Effector CD8-positive, alpha-beta T cell (primary cell): ENCODE results near the gene NOS1AP.

Experiments
- DNase-seq: peaks from one replicate; lab custom pipeline; 2025; lab: John Stamatoyannopoulos, UW

Gene NOS1AP

GRCh38 chr1:162251102-162251501 lies 181.6 kb downstream of the NOS1AP start:
- DNase-seq: no peak

- no peak for DNase-seq
These were observed 182.7 kb downstream of the NOS1AP start for GRCh38 chr1:162252214-162252613.

GRCh38 chr1:162253790-162254189 lies 184.3 kb downstream of the NOS1AP start:
- DNase-seq: no peak

DNA sequence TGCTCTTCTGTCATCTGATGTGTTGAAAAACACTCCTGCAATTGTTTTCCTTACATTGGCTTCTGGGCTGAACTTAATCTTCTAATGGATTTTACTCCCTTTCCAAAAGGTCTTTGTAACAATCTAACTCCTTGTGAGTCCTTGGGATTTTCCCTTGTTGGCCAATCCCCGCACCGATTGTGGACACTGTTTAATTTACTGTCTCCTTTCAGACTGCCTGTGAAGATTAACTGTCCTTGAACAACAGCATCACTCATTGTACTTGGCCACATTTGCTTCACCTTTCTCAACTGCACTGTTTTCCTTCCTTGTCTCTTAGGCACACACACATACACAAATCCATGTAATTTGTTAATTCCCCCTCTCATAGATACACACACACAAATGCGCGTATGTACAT lies 186.8 kb downstream of the NOS1AP start:
- no peak for DNase-seq

GRCh38 chr1:162258394-162258793 lies 188.9 kb downstream of the NOS1AP start:
- DNase-seq: no peak

DNA sequence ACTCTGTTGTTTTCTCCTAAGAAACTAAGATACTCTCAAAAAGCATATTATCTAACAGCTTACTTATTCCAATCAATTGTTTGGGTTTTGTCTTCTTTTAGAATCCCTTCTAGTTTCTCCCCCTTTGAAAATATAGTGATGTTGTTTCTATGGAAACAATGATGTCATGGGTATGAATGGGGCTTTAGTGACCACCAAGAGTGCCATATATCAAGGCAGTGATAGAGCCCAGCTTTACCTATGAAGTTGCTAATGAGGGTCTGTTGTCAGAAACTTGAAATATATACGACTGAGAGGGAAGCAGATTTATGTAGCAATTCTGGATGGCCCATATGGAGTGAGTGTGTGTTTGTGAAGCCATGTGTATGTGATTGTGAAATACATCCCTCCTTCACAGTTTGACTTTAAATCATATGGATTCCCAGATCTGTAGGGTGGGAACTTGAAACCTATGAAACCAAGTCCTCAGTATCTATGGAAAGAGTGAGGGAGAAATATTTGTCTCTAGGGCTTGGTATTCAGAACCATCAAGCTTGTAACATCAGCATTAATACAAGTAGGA lies 190.5 kb downstream of the NOS1AP start:
- DNase-seq: no peak

- DNase-seq: no peak
These were observed 194.6 kb downstream of the NOS1AP start for GRCh38 chr1:162264108-162264507.

DNA sequence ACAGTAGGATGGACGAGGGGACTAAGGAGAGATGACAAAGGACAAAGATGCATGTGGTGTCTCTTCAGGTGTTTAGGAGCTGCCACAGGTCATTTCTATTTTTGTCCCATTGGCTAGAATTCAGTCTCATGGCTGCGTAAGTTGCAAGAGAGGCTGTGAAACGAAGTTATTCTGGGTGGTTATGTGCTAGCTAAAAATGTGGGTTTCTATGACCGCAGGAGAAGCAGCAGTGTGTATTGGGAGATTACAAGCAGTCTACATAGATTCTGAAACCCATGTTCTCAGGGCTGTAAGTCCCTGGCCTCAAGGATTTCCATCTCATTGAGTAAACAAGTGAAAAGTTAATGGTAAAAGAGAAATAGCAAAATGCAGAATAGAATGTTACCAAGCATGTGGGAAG lies 196.5 kb downstream of the NOS1AP start:
- no peak for DNase-seq

DNA sequence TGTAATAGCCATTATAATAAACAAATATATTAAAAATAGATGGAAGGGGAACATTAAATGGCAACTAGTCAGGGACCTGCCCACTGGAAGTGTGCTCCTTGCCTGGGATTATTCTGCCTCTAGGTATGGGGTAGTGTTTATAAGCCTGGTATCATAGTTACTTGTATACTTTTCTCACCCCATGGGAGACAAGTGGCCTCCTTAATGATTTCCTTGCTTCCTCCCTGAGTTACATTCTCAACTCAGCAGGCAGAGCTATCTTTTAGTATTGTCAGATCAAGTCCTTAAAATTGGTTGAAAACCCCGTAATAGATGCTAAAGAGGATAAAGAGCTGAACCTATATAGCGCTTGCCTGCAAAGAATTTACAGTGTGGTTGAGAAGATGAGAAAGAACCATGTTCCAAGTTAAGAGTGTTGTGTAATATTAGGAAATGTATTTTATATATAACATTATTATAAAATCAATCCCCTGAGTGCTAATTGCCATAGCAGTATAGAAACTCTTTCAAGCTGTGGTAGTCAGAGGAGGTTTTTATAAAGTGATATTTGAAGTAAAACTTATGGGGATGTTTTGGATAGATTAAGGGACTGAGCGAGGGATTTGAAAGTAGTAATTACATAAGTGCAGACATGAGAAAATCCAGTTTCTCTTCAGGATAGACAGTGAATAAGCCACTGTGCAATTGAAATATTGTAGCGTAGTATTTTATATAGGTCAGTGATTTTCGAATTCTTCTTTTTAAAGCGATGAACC lies 200.7 kb downstream of the NOS1AP start:
- DNase-seq: no peak

GRCh38 chr1:162271972-162272371 lies 202.5 kb downstream of the NOS1AP start:
- DNase-seq: no peak

DNA sequence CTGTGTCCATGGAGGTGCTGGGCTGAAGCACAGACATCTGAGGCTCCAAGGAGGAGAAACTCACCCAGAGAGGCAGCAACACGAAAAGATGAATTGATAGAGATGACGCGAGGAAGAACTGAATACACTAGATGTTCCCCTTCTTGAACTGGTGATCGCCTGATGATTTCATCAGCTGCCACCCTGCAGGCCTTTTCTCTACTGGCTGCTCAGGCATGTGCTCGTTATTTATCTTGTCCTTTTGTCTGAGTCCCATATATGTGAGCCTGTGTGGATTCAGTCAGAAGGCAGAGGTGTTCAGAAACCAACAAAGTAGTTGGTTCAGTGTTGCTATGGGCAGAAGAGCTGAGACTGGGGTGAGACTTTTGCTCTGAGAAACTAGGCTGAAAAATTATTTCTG lies 202.9 kb downstream of the NOS1AP start:
- no peak for DNase-seq

- DNase-seq: no peak
These were observed 206.2 kb downstream of the NOS1AP start for GRCh38 chr1:162275622-162276175.

- DNase-seq: no peak
These were observed 207.0 kb downstream of the NOS1AP start for GRCh38 chr1:162276493-162276892.

- no peak for DNase-seq
These were observed 209.6 kb downstream of the NOS1AP start for GRCh38 chr1:162279136-162279498.

DNA sequence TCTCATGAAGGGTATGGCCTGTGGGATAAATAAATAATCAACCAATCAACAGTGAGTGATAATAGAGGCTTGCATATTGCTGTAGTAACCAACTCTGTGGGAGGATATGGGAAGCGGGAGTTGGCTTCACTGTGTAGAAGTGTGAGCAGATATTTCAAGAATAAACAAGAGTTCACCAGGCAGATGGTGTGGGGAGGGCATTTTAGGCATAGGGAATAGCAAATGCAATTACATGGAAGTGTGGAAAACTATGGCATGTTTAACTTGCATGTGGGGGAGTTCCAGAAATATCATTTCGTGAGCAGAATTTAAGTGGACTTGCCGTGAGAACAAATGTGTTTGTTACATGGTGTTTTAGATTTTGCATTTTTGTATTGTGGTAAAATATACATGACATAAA lies 211.9 kb downstream of the NOS1AP start:
- no peak for DNase-seq

GRCh38 chr1:162283657-162284056 lies 214.2 kb downstream of the NOS1AP start:
- no peak for DNase-seq

DNA sequence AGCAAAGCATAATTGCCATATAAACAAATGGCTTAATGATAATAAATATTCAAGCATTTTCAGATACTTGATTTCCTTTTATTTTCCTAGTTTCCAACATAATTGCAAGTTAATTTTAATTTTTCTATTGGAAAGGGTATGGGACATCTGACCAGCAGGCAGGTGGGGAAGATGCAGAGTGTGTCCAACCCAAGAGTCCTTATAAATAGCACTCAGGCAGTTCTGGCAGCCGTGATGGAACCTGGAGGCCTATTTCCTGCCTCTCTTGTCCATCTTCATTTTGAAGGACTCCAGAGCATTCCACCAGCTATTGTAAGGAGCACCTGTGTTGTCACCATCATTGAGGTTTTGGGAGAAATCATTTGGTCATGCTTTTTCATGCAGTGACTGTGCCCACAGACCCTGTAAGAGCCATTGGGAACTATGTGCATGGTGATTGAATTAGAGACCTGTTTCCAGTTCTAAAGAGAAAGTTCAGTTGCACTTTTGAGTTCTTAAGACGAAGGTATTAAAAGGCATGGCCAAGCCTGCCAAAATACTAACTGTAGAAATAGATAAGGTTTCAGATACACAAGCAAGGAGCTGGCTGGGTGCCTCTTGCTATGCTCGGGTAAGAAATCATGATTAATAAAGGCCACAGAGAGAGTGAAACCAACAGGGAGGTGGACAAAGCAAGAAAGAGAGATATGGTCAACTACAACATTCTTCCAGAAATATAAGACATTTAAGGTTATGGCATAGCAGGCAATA lies 214.9 kb downstream of the NOS1AP start:
- no peak for DNase-seq

DNA sequence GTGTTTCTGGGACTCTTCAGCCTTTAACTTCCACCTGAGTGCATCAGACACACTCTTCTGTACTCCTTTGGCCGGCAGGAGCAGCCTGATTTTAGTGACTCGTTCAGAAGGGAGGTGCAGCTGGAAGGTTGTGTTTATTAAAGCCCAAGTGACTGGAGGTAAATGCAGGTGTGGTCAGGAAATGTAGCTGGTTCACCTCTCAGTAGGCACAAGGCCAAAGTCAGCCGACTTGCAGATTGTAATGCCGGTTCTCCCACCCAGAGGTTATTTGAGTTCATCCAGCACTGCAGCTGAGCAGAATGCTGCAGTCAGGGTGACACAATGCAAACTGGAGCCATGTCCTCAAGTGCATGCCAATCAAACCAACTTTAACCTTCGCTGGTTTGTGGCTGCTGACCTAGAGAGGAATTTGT lies 215.7 kb downstream of the NOS1AP start:
- no peak for DNase-seq

GRCh38 chr1:162291000-162291399 lies 221.5 kb downstream of the NOS1AP start:
- DNase-seq: no peak

GRCh38 chr1:162292422-162292849 lies 222.9 kb downstream of the NOS1AP start:
- DNase-seq: no peak

- DNase-seq: no peak
These were observed 223.7 kb downstream of the NOS1AP start for GRCh38 chr1:162293073-162293692.

GRCh38 chr1:162294015-162294414 lies 224.5 kb downstream of the NOS1AP start:
- DNase-seq: no peak
